Mononuclear cell (primary cell): ENCODE data around the gene AFAP1. TPM values are rescaled to one million over a fixed set of nuclear protein-coding genes. Genes with fewer than 3 reads are reported as not detected.

ENCODE experiments used
- H3K27me3 ChIP-seq: 2 replicates; pipeline ENCODE4 v1.6.0; 2011; ENCODE audit warnings: low read length, control low read depth; ENCODE audit not compliant: insufficient read depth
- H3K4me1 ChIP-seq: 2 replicates; pipeline ENCODE4 v1.5.1; 2011; ENCODE audit warnings: mild to moderate bottlenecking, low read length, control low read depth; ENCODE audit not compliant: insufficient read depth
- H3K4me3 ChIP-seq: 2 replicates; pipeline ENCODE4 v1.5.1; 2011; ENCODE audit warnings: mild to moderate bottlenecking, low read length, moderate library complexity
- H3K9me3 ChIP-seq: 2 replicates; pipeline ENCODE4 v1.5.1; 2011; ENCODE audit warnings: low read depth, mild to moderate bottlenecking, control low read depth, low read length
- total RNA-seq: library from RNA; depleted of rRNA; stranded (reverse); fragments of >200 nt; gene quantifications from one replicate; pipeline ENCODE4 v1.2.3, GENCODE V29; 2012

AFAP1 gene
- total RNA-seq, 1 donor, result 6.7 TPM

DNA sequence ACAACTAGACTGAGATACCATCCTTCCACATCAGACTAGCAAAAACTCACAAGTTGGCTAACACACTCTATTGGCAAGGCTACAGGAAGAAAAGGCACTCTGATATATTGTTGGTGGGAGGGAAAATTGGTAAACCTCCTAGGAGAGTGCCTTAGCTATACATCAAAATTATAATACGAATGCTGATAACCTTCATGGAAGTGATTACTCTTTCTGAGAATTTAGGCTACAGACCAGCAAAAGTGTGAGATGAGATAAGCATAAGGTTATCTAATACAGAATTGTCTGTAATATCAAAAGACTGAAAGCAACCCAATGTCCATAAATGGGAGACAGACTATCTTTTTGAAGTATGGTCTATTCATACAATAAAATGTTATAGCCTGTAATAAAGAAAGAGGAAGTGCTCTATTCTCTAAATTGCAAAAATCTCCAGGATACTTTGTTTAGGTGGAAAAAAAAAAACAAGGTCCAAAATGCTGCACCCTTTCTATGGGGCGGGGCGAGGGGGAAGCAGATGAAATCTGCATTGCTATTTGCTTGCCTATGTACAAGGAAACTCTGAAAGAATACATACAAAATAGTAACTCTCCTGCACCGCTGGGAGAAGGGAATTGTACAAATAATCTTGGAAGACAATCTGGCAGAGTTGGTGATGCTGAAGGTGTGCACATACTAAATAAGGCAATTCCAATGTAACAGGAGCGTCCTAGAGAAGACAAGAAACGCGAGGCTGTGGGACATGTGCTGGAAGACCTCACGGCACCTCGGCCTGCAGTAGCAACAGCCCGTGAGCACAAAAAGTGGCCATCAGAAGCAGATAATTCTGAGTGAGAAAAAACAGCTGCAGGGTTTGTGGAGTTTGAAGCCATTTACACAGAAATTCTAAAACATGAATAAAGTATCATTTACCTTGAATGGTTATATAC is 109.7 kb downstream of the AFAP1 start:
- Histone ChIP-seq H3K4me3 (no peak overlapping the region), H3K4me1 (peaks cover 17% of the 10 kb centered on the region), H3K27me3 (no peaks in the 10 kb centered on the region), H3K9me3 (no peaks in the 10 kb centered on the region)

DNA sequence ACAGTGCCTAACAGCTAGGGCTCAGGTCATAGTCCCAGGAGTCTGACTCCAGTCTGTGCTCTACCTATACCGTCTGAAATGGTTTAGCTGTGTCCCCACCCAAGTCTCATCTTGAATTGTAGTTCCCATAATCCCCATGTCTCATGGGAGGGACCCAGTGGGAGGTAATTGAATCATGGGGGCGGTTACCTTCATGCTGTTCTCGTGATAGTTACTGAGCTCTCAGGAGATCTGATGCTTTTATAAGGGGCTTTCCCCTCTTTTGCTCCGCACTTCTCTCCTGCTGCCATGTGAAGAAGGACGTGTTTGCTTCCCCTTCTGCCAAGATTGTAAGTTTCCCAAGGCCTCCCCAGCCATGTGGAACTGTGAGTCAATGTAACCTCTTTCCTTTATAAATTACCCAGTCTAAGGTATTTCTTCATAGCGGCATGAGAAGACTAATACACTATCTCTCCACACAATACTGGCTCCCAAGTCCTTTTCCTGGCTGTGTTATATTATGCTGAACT is 110.8 kb downstream of the AFAP1 start:
- H3K27me3 ChIP-seq, result no peaks in the 10 kb centered on the region
- no peaks in the 10 kb centered on the region for H3K9me3 ChIP-seq
- H3K4me3 ChIP-seq, result no peak overlapping the region
- peaks cover 17% of the 10 kb centered on the region for H3K4me1 ChIP-seq

DNA sequence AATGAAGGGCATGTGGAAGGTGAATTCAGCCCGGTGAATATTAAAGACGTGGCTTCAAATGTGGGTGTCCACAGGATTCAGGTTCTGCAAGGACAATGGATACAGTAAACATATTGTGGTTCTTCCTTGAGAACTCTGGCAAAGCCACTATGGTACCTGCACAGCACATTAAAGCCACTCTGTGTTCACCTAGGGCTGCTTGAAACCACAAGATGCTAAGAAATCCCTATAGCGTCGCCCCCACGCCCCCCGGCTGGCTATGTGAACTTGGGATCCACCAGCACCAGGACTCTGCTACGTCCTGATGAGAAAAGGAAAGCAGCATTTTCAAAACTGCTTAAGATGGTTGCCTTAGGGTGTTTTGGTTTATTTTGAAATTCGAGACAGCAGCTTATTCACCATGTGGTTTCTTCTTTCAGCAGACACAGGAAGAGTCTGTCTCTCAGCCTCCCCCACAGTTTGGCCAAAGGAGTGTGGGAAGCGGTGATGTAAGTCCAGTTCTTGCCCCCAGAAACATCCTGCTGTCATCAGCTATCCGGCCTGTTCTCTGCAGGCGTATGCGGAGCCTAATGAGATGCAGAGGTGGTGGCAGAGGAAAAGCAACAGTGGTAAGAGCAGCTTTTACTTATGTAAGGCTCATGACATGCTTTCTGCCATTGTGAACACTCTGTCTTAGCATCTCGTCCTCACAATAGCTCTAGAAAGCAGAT is 111.5 kb downstream of the AFAP1 start:
- H3K4me3 ChIP-seq, result no peak overlapping the region

DNA sequence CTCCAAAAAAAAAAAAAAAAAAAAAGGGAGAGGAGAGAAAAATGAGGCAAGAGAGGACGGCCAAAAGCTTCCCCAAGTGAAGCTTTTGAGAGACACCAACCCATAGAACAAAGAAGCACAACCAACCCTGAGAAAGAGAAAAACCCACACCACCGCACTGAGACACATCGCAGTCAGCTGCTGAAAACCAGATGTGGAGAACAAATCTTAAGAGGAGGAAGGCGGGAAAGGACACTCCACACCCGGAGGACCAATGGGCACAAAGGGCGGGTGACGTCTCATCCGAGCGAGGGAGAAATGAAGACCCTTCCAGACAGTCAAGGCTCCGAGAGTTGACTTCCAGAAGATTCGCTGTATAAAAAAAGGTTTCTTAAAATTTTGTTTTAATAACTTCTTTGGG is 112.1 kb downstream of the AFAP1 start:
- Histone ChIP-seq H3K4me1 (peaks cover 17% of the 10 kb centered on the region), H3K27me3 (no peaks in the 10 kb centered on the region), H3K4me3 (no peak overlapping the region), H3K9me3 (no peaks in the 10 kb centered on the region)

More for the DNA sequence above, 111.5 kb downstream of the AFAP1 start:
- H3K4me1 ChIP-seq, result peaks cover 17% of the 10 kb centered on the region
- no peaks in the 10 kb centered on the region for H3K27me3 ChIP-seq
- no peaks in the 10 kb centered on the region for H3K9me3 ChIP-seq

DNA sequence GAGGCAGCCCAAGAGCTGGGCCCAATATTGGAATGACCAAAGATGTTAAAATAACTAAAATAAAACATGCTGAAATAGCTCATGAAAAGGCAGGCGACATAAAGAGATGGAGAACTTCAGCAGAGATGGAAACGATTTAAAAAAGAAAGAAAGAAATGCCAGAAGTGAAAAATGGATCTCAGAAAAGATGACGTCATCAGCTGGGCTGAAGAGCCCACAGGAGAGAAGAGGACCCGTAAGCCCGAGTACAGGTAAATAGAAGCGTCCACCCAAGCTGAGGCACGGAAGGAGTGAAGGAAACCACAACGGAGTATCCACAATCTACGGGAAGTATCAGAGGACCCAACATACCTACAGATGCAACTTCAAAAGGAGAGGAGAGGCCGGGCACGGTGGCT is 112.8 kb downstream of the AFAP1 start:
- Histone ChIP-seq H3K27me3 (no peaks in the 10 kb centered on the region), H3K4me3 (no peak overlapping the region), H3K4me1 (peaks cover 17% of the 10 kb centered on the region), H3K9me3 (no peaks in the 10 kb centered on the region)

DNA sequence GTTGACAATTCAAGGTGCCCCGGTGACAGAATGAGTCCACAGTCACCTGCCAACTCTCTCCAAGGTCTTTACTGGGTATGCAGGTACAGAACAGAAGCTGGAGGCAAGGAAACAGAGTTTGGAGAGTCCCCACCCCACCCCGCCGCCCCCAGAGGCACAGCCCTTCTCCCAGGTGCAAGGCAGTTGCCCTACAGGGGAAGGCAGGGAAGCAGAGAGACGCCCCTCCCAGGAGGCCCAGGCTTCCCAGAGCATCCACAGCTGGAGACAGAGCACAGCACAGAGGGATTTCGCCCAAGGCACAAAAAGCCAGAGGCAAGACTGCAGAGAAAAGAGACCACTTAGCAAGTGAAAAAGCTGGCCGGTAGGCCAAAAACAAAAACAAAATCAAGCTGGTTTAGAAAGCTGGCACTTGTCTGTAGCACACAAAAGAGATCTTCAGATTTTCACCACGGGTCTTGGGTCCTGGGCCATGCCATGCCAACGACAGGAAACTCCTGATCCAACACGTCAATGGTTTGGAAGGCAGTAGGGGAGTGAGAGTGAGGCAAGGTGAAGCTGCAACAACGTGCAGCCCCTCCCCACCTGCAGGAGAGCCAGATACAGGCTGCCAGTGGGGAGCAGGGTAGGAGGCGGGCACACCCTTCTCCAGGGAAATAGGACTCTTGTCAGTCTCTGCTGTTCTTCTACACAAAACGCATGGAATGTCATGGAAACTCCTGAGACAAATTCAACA is 113.3 kb downstream of the AFAP1 start:
- H3K4me1 ChIP-seq, result peaks cover 17% of the 10 kb centered on the region
- H3K4me3 ChIP-seq, result no peak overlapping the region
- H3K9me3 ChIP-seq, result no peaks in the 10 kb centered on the region
- no peaks in the 10 kb centered on the region for H3K27me3 ChIP-seq

DNA sequence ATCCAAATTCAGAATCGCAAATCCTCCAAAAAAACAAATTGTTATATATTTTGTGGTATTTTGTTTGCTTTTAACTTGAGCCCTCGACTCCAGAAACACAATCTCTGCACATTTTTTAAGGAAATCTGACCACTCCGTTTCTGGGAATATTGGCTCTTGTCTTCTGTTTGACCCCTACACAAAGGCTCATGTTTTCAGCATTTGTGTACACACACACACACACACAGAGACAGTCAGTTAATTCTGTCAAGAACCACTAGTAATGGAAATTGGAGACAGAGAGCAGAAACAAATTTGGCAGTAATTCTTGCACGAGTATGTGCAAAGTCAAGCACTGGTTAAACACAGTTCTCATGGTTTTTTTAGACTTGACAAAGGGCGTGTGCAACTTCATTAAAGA is 115.4 kb downstream of the AFAP1 start:
- Histone ChIP-seq H3K4me1 (peaks cover 17% of the 10 kb centered on the region), H3K27me3 (no peaks in the 10 kb centered on the region), H3K4me3 (no peak overlapping the region), H3K9me3 (no peaks in the 10 kb centered on the region)

DNA sequence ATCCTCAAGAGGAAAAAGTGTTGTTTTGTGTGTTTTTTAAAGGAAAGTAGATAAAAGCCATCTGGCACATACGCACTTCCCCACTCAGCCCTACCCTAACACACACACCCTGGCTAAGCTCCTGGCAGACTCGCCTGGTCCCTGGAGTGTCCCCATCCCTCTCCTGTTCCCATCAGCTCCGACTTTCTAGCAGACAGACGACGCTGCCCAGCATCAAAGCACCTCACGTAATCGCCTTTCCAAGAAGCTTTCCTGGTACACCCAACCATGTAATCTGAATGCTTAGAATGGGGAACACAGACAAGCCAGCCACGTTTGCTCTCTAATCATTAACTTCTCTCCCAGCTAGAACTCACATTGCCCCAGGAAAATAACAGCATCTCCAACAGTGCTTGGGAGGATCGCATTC is 116.2 kb downstream of the AFAP1 start:
- H3K4me3 ChIP-seq, result no peak overlapping the region
- no peaks in the 10 kb centered on the region for H3K9me3 ChIP-seq
- no peaks in the 10 kb centered on the region for H3K27me3 ChIP-seq
- H3K4me1 ChIP-seq, result peaks cover 11% of the 10 kb centered on the region

DNA sequence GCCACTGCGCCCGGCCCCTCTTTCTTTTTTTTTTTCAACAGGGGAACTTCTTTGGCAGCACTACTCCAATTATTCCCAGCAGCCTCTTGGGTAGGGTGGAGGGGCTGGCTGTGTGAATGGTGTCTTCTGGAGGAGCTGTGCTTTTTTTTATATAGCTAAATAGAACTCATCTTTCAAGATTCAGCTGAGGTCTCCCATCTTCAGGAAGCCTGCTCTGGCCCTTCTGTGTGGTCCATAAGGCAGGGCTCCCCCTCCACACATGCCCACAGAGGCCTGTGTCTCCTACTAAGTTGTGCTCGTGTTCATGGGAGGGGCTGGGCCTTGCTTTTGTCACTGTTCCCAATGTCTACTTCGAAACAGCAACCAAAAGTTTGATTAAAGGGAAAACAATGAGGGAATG is 116.8 kb downstream of the AFAP1 start:
- no peak overlapping the region for H3K4me3 ChIP-seq
- H3K9me3 ChIP-seq, result no peaks in the 10 kb centered on the region
- H3K4me1 ChIP-seq, result peaks cover 5% of the 10 kb centered on the region
- H3K27me3 ChIP-seq, result no peaks in the 10 kb centered on the region

DNA sequence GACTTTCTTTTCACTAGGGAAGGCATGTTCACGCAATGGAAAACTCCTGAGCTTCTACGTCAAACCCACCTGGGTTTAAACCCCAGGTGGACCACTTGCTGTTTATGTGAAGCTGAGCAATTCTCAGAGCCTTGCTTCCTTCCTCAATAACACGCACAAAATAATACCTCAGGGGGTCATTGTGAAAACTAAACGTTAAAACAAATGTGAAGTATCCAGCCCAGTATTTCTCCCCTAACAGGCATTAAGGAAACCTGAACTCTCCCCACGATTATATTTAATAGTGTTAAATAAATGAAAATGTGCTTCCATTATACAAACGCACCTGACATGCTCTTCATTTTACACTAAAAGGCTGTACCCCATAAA is 117.5 kb downstream of the AFAP1 start:
- no peaks in the 10 kb centered on the region for H3K27me3 ChIP-seq
- no peak overlapping the region for H3K4me3 ChIP-seq
- no peaks in the 10 kb centered on the region for H3K9me3 ChIP-seq
- H3K4me1 ChIP-seq, result no peaks in the 10 kb centered on the region

DNA sequence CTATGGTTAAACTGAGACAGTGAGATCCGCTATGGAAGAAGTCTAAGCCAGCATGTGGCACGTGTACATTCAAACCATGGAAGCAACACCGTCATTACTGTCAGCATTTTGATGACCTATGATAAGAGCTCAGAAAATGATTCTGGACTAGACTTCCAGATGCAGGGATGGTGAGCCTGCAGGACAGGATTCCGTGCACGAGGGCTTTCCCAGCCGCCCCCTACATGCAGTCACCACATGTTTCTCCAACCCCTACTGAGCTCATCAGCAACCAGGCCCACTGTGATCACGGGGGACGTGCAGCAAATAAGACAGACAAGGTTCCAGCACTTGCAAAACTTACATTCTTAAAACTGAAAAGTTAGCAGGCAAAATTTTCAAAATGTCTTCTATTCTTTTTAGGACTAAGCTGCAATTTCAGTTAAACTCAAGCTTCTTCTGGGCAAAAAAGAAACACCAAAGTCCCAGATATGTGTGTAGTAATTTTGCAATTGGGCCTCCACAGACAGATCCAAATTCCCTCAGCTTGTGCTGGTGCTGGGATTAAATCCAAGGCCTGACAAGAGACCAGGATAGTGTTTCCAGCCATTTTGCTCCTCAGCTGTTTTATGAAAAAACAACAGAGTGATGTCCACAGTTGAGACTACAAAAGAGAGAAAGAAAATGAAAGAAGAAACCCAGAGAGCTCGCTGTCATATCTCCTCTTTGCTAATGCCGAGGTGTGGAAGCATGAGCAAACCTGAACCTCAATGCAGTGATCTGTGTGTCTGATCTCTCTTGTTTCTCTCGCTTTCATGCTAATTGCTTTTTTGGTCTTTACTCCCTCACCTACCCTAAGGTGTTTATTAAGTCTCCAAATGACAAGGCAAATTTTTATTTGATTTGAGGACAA is 118.2 kb downstream of the AFAP1 start:
- Histone ChIP-seq H3K4me1 (no peaks in the 10 kb centered on the region), H3K4me3 (no peak overlapping the region), H3K9me3 (no peaks in the 10 kb centered on the region), H3K27me3 (no peaks in the 10 kb centered on the region)

DNA sequence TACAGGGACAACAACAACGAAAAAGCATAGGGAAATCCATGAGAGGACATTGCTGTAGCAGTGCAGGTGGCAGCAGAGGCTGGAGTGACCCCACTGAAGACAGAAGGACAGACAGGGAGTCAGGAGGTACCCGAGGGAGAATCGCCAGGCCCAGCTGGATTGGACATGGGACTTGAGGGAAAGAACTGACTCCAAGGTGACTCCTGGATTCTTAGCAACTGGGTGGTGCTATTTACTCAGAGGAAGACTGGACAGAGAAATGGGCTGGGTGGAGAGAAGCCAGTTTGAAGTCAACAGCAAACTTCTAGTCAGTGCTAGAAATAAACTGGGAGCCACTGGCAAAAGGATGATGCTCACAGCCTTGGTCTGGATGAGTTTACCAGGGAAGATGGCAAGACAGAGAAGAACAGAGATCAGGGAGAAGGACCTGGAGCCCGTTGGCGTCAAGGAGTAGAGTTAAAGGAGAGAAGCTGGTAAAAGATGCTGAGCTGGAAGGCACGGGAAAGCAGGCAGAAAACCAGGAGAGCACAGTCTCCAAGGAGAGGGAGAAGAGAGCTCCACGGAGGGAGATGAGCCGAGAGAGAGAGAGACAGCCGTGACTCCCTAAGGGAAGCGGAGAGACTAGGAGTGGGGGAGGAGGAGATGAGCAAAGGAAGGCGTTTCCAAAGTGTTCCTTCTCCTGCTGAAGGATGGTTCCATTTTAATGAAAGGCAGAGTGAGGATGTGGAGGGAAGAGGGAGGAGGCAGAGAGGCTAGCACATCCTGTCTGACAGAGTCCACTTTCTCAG is 119.4 kb downstream of the AFAP1 start:
- no peaks in the 10 kb centered on the region for H3K9me3 ChIP-seq
- no peaks in the 10 kb centered on the region for H3K27me3 ChIP-seq

DNA sequence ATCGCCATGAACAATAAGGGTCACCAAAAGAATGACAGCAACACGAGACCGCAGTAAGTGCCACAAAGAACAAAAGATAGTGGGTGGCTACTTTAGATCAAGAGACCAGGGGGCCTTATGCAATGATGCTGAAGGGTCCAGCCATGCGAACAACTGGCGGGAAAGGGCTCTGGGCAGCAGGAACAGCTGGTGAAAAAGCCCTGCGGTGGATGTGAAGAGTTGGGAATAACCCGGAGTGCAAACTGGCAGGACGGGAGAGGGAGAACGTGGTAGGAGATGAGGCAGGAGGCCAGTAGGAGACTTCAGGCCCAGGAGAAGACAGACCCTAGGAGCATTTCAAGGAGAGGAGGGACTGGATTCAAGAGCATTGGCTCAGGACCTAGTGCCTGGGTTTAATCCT is 120.2 kb downstream of the AFAP1 start:
- Histone ChIP-seq H3K27me3 (no peaks in the 10 kb centered on the region), H3K9me3 (no peaks in the 10 kb centered on the region), H3K4me1 (no peaks in the 10 kb centered on the region), H3K4me3 (no peak overlapping the region)

More for the DNA sequence above, 119.4 kb downstream of the AFAP1 start:
- Histone ChIP-seq H3K4me1 (no peaks in the 10 kb centered on the region), H3K4me3 (no peak overlapping the region)
